Gastrocnemius medialis (tissue), 4 donors: ENCODE measurements around the gene LARGE1.

ENCODE experiments used
- CTCF ChIP-seq, 5 experiments: fragments of 450-650 bp in 3 of 5; fragments of 200-600 bp in 2 of 5; sonication (generic) in 2 of 5; IDR thresholded peaks in 4 of 5; conservative IDR thresholded peaks in 1 of 5; 1 replicate in 4 of 5; 2 replicates in 1 of 5; pipeline ENCODE4 v1.5.1; 2016 to 2019; ENCODE audit warnings: antibody characterized with exemption in 5 of 5, mild to moderate bottlenecking in 3 of 5, moderate library complexity in 3 of 5
- POLR2A ChIP-seq, 2 donors: fragments of 450-650 bp; IDR thresholded peaks; one replicate each; pipeline ENCODE4 v1.6.1; 2017; ENCODE audit warnings: antibody characterized with exemption in 2 of 2, mild to moderate bottlenecking in 2 of 2, moderate library complexity in 2 of 2

- TF ChIP-seq CTCF (IDR thresholded peaks at IDR 0.05 in 4 of 5, conservative IDR thresholded peaks at IDR 0.05 in 1 of 5) (no peak), POLR2A (IDR thresholded peaks at IDR 0.05) (no peak)
Measured at GRCh38 chr22:33580310-33580709, 340.0 kb downstream of the LARGE1 start.
